Spinal cord (tissue), 10 donors: ENCODE measurements around the gene ALG8. TPM values are rescaled to one million over a fixed set of nuclear protein-coding genes. Genes with fewer than 3 reads are reported as not detected.
A peak's percentile ranks its signal among the peaks of the same experiment; 100 is the strongest.

Source experiments
- DNase-seq, 6 donors: peaks; one replicate each; pipeline versions ENCODE4 v3.0.0 to v3.0.0-alpha.2; 2013 to 2015; ENCODE audit warnings: low spot score in 6 of 6, low read depth in 4 of 6
- H3K27ac ChIP-seq: one replicate; pipeline ENCODE4 v1.5.1; 2013; ENCODE audit warnings: low read depth, low read length, control low read depth
- H3K27me3 ChIP-seq: one replicate; pipeline ENCODE4 v1.6.1; 2013; ENCODE audit warnings: low read length; ENCODE audit not compliant: control insufficient read depth, insufficient read depth
- H3K36me3 ChIP-seq: one replicate; pipeline ENCODE4 v1.6.1; 2013; ENCODE audit warnings: low read length; ENCODE audit not compliant: control insufficient read depth, insufficient read depth
- H3K4me1 ChIP-seq: one replicate; pipeline ENCODE4 v1.6.1; 2013; ENCODE audit warnings: low read length; ENCODE audit not compliant: control insufficient read depth, insufficient read depth
- H3K4me3 ChIP-seq: one replicate; pipeline ENCODE4 v1.5.1; 2013; ENCODE audit warnings: low read depth, low read length, control low read depth
- H3K9me3 ChIP-seq: one replicate; pipeline ENCODE4 v1.6.1; 2013; ENCODE audit warnings: low read length; ENCODE audit not compliant: control insufficient read depth, insufficient read depth
- WGBS: methylation state at CpG from one replicate; pipeline ENCODE4 v1.1.5; 2013; ENCODE audit warnings: missing lambda C conversion rate; ENCODE audit not compliant: insufficient coverage; 5-methylcytosine and 5-hydroxymethylcytosine counted together
- polyA plus RNA-seq, 2 donors: library from polyadenylated mRNA; unstranded; fragments of 120-200 nt; gene quantifications; one replicate each; pipeline ENCODE4 v1.2.1, GENCODE V29; 2013; ENCODE audit not compliant: insufficient read length in 2 of 2
- total RNA-seq, 2 donors: library from RNA; depleted of rRNA in 1 of 2; stranded (reverse); fragments of 120-200 nt in 1 of 2; fragments of >200 nt in 1 of 2; gene quantifications; one replicate each; pipeline versions ENCODE4 v1.2.3 to v1.2.4, GENCODE V29; 2013 to 2014
- donor health status: healthy.

ALG8 gene
- total and polyA plus RNA-seq, 4 donors, result 38.0 to 55.7 (median 45.6) TPM

DNA sequence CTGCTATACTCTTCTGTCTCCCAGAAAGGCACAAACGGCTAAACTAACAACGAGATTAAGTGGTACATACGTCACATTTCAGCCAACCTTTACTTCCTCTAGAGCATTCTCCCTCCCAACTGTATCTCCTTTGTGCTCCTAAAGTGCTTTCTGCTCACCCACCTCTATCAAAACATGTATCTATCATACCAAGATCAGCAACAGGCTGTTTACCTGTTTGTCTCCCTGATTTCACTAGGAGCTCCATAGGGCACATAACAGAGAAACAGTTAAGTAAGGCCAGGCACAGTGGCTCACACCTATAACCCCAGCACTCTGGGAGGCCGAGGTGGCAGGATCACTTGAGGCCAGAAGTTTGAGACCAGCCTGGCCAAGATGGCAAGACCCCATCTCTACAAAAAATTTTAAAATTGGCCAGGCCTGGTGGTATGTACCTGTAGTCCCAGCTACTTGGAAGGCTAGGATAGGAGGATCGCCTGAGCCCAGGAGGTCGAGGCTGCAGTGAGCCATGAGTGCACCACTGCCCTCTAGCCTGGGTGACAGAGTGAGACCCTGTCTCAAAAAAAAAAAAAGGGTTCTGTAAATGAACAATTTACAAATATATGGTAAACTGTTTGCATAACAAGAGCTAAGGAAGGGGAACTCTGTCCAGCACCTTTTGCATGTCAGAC, 62.6 kb downstream of the ALG8 start:
- DNase-seq, result no peak
- Histone ChIP-seq H3K27ac (no peak overlapping the region), H3K4me3 (no peak overlapping the region), H3K9me3 (no peaks in the 10 kb centered on the region), H3K36me3 (peaks cover 12% of the 10 kb centered on the region), H3K4me1 (peaks cover 20% of the 10 kb centered on the region), H3K27me3 (no peaks in the 10 kb centered on the region)
- 89% methylated on average over 4 of the region's 6 CpGs for WGBS

DNA sequence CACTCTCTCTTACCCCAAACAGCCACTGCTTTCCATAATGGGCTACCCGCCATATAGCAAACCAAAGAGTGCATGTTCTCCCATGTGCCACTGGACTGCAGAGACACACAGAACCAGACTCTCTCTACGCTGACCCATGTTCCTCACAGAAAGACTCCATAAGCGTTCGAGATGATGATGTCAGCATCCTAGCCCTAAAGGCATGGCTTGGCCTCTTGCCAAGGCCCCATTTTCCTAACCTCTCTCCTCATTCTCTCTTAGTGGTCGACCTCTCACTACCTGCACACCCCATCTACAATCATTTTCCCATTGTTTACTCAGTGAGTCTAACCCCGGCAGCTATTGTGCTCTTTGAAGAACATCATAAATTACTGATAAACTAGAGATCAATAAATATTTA, 64.7 kb downstream of the ALG8 start:
- Histone ChIP-seq H3K4me1 (peaks cover 17% of the 10 kb centered on the region), H3K27me3 (no peaks in the 10 kb centered on the region), H3K4me3 (no peak overlapping the region), H3K27ac (no peak overlapping the region), H3K36me3 (peaks cover 14% of the 10 kb centered on the region), H3K9me3 (no peaks in the 10 kb centered on the region)
- WGBS, result 66% methylated on average over 4 of the region's 6 CpGs
- no peak for DNase-seq

DNA sequence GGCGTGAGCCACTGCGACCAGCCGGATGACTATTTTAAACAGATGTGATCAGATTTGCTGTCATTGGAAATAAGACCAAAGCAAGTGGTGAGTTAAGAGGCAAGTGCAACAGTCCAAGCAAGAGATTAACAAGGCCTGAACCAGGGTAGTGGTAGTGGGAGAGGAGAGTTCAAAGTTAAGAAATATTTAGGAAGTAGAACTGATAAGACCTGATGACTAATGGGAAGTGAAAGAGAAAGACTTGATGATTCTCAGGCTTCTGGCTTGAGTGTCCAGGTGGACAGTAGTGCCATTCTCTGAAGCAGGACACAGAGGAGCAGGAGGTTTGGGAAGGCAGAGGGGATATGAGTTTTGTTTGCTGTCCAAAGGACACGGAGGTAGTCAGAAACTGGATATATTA, 67.0 kb downstream of the ALG8 start:
- H3K27ac ChIP-seq, result no peak overlapping the region
- H3K27me3 ChIP-seq, result no peaks in the 10 kb centered on the region
- H3K4me3 ChIP-seq, result no peak overlapping the region
- 94% methylated on average over 3 of the region's 4 CpGs for WGBS
- no peak for DNase-seq
- H3K9me3 ChIP-seq, result no peaks in the 10 kb centered on the region
- H3K4me1 ChIP-seq, result peaks cover 7% of the 10 kb centered on the region
- peaks cover 23% of the 10 kb centered on the region for H3K36me3 ChIP-seq

- no peak for DNase-seq
- no CpG with 5 or more reads among the region's 3 CpGs for WGBS
- Histone ChIP-seq H3K36me3 (peaks cover 18% of the 10 kb centered on the region), H3K27ac (no peak overlapping the region), H3K9me3 (no peaks in the 10 kb centered on the region), H3K4me3 (no peak overlapping the region), H3K27me3 (no peaks in the 10 kb centered on the region), H3K4me1 (peaks cover under 1% of the 10 kb centered on the region)
These were observed 67.7 kb downstream of the ALG8 start for GRCh38 chr11:78071717-78072116.

- Histone ChIP-seq H3K9me3 (no peaks in the 10 kb centered on the region), H3K36me3 (peaks cover 17% of the 10 kb centered on the region), H3K4me3 (no peak overlapping the region), H3K27me3 (no peaks in the 10 kb centered on the region), H3K27ac (no peak overlapping the region), H3K4me1 (no peaks in the 10 kb centered on the region)
- peak in 2 of 6 donors; percentile 44 to 52 for DNase-seq
- WGBS, result 33% methylated on average over 1 of the region's 2 CpGs
These were observed 68.8 kb downstream of the ALG8 start for GRCh38 chr11:78070621-78071020.

DNA sequence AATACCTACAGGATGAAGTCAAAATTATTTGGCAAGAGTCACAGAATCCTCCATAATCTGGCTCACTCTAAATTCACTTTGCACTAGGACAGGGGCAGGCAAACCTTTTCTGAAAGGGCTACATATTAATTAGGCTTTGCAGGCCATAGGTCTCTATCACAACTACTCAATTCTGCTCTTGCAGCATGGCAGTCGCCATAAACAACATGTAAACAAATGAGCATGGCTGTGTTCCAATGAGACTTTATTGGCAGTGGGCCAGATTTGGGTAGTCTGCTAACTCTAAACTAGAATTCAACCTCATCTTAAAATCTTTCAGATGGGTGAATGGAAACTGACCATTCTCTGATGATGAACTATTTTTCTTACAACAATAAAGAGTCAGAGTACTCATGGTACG, 70.0 kb downstream of the ALG8 start:
- Histone ChIP-seq H3K4me3 (no peak overlapping the region), H3K9me3 (no peaks in the 10 kb centered on the region), H3K27me3 (no peaks in the 10 kb centered on the region), H3K4me1 (no peaks in the 10 kb centered on the region), H3K27ac (no peak overlapping the region), H3K36me3 (peaks cover 17% of the 10 kb centered on the region)
- no CpG with 5 or more reads among the region's 2 CpGs for WGBS
- DNase-seq, result peak in 2 of 6 donors; percentile 61 to 72

GRCh38 chr11:78067704-78068103, 71.7 kb downstream of the ALG8 start:
- WGBS, result 100% methylated on average over 2 of the region's 4 CpGs
- no peak overlapping the region for H3K27ac ChIP-seq
- H3K4me1 ChIP-seq, result peaks cover 5% of the 10 kb centered on the region
- no peaks in the 10 kb centered on the region for H3K9me3 ChIP-seq
- H3K27me3 ChIP-seq, result no peaks in the 10 kb centered on the region
- H3K4me3 ChIP-seq, result no peak overlapping the region
- peaks cover 24% of the 10 kb centered on the region for H3K36me3 ChIP-seq
- no peak for DNase-seq

DNA sequence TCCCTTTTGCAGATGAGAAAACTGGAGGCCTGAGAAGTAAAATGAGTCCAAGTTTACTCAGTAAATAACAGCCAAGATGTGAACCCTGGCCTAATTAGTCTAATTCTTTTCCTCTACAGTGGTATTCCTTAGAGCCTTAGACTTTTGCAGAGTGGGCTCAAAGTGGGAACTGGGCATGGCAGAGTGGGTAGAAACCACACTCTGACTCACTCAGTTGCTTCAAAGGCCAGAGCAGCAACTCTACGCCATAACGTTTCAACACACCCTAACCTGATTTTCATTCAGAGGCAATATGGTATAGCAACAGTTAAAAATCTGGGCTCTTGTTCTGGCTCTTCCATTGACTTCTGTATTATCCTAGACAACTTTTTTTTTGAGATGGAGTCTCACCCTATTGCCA, 73.0 kb downstream of the ALG8 start:
- H3K27ac ChIP-seq, result no peak overlapping the region
- H3K4me3 ChIP-seq, result no peak overlapping the region
- WGBS, result 40% methylated on average over 1 of the region's 2 CpGs
- H3K9me3 ChIP-seq, result no peaks in the 10 kb centered on the region
- H3K36me3 ChIP-seq, result peaks cover 18% of the 10 kb centered on the region
- no peaks in the 10 kb centered on the region for H3K27me3 ChIP-seq
- peaks cover 5% of the 10 kb centered on the region for H3K4me1 ChIP-seq
- no peak for DNase-seq

- H3K9me3 ChIP-seq, result no peaks in the 10 kb centered on the region
- 83% methylated on average over 1 of the region's 2 CpGs for WGBS
- no peaks in the 10 kb centered on the region for H3K27me3 ChIP-seq
- H3K4me1 ChIP-seq, result peaks cover 5% of the 10 kb centered on the region
- no peak for DNase-seq
- H3K4me3 ChIP-seq, result no peak overlapping the region
- H3K27ac ChIP-seq, result no peak overlapping the region
- peaks cover 15% of the 10 kb centered on the region for H3K36me3 ChIP-seq
These were observed 74.2 kb downstream of the ALG8 start for GRCh38 chr11:78065203-78065602.

DNA sequence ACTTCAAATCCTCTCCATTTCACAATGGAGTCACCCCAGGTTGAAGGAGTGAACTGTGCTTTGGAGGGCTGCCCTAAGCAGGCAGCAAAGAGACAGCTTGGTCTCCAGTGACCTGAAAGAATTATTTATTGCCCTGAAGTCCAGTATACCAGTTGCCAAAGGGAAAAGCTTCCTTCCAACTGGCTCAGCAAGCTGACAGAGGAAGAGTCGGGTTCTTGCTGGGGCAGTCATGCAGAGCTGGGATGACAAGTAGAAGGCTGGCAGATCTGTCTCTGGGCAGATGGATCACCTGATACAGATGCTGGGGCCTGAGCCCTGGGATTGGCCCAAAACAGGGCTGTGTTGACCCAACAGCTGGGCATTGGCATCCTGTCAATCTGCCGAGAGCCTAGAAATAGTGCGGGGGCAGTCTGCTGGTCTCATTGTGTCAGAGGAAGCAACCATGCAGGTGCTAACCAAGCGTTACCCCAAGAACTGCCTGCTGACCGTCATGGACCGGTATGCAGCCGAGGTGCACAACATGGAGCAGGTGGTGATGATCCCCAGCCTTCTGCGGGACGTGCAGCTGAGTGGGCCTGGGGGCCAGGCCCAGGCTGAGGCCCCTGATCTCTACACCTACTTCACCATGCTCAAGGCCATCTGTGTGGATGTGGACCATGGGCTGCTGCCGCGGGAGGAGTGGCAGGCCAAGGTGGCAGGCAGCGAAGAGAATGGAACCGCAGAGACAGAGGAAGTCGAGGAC, 75.8 kb downstream of the ALG8 start, which contains the start of gene THRSP:
THRSP (plus strand) TSS at position 422 of the 742 bp plus-strand sequence; CDS start at position 443, 21 bp downstream.
- DNase-seq, result peak in 1 of 6 donors; percentile 50
- Histone ChIP-seq H3K4me1 (peaks cover 5% of the 10 kb centered on the region), H3K4me3 (no peak within 1 kb of the TSS), H3K27me3 (no peaks in the 10 kb centered on the region), H3K27ac (no peak within 1 kb of the TSS), H3K36me3 (peaks cover 10% of the 10 kb centered on the region), H3K9me3 (no peaks in the 10 kb centered on the region)
- WGBS, result 86% methylated on average over 8 of the region's 14 CpGs
